ENCODE measurements around the gene MRPL24.

The MRPL24 gene

GRCh38 chr1:156742801-156743200 is 1.9 kb upstream of the MRPL24 start:
- no peak for DNase-seq

GRCh38 chr1:156742017-156742416 is 1.1 kb upstream of the MRPL24 start:
- DNase-seq, result no peak

- DNase-seq, result peak; percentile 28
Observed at GRCh38 chr1:156741481-156741983, 644 bp upstream of the MRPL24 start.

GRCh38 chr1:156740237-156740740 is 599 bp downstream of the MRPL24 start:
- no peak for DNase-seq

- DNase-seq, result no peak
Observed at GRCh38 chr1:156738916-156739315, 2.0 kb downstream of the MRPL24 start.

GRCh38 chr1:156738407-156738806 is 2.5 kb downstream of the MRPL24 start:
- DNase-seq, result no peak

- DNase-seq, result no peak
Observed at GRCh38 chr1:156733989-156734584, 6.8 kb downstream of the MRPL24 start.

GRCh38 chr1:156728599-156729462 is 12.1 kb downstream of the MRPL24 start, which contains the start of gene ISG20L2:
Gene ISG20L2, minus strand, starts transcription at chr1:156728766. Its CDS starts 1,114 bp downstream, at chr1:156727652.
- DNase-seq, result peak; percentile 96

- DNase-seq, result peak; percentile 81
Observed at GRCh38 chr1:156727926-156728598, 12.8 kb downstream of the MRPL24 start, which contains the start of gene METTL25B. Gene METTL25B, plus strand, starts transcription at chr1:156728469. Its CDS starts 636 bp downstream, at chr1:156729105.

GRCh38 chr1:156727492-156727891 is 13.4 kb downstream of the MRPL24 start:
- no peak for DNase-seq

GRCh38 chr1:156726549-156727226 is 14.2 kb downstream of the MRPL24 start:
- DNase-seq, result peak; percentile 39

GRCh38 chr1:156725683-156726280 is 15.1 kb downstream of the MRPL24 start:
- peak; percentile 75 for DNase-seq

- DNase-seq, result no peak
Observed at GRCh38 chr1:156721535-156721934, 19.4 kb downstream of the MRPL24 start.

- no peak for DNase-seq
Observed at GRCh38 chr1:156721131-156721530, 19.8 kb downstream of the MRPL24 start.

- DNase-seq, result no peak
Observed at GRCh38 chr1:156717351-156717750, 23.5 kb downstream of the MRPL24 start.

- no peak for DNase-seq
Observed at GRCh38 chr1:156714830-156715229, 26.1 kb downstream of the MRPL24 start.

GRCh38 chr1:156712626-156713025 is 28.3 kb downstream of the MRPL24 start:
- no peak for DNase-seq

- DNase-seq, result no peak
Observed at GRCh38 chr1:156711011-156711817, 29.7 kb downstream of the MRPL24 start.

- DNase-seq, result no peak
Observed at GRCh38 chr1:156709757-156710489, 31.0 kb downstream of the MRPL24 start.

- no peak for DNase-seq
Observed at GRCh38 chr1:156709031-156709430, 31.9 kb downstream of the MRPL24 start.
